ENCODE data around the gene CRACR2B.
A peak's percentile ranks its signal among the peaks of the same experiment; 100 is the strongest.

CRACR2B gene

GRCh38 chr11:789943-790342, 37.8 kb upstream of the CRACR2B start, which contains the start of gene CEND1:
TSS of gene CEND1 (minus strand) at chr11:790090. CDS start at chr11:788576, 1,514 bp downstream.
- H3K27me3 ChIP-seq (ENCODE audit: insufficient read depth, low read length) = no peaks in the 10 kb centered on the region
- peaks cover 4% of the 10 kb centered on the region; the same call in 1 of the 2 replicates for H3K4me1 ChIP-seq (ENCODE audit: insufficient read depth, low read length)
- H3K4me3 ChIP-seq (ENCODE audit: low read length) = no peak within 1 kb of the TSS; the same call in 1 of the 2 replicates
- H3K9ac ChIP-seq (ENCODE audit: low read depth, low read length) = no peak within 1 kb of the TSS; the same call in 1 of the 2 replicates
- no peak within 1 kb of the TSS for H3K27ac ChIP-seq (ENCODE audit: low read length)
- peaks cover 8% of the 10 kb centered on the region; the same call in 1 of the 2 replicates for H3K36me3 ChIP-seq (ENCODE audit: insufficient read depth, low read depth, low read length)
- no peaks in the 10 kb centered on the region for H3K9me3 ChIP-seq (ENCODE audit: insufficient read depth, low read depth, low read length)

GRCh38 chr11:790721-791564, 36.8 kb upstream of the CRACR2B start:
- no peak overlapping the region for H3K4me3 ChIP-seq (ENCODE audit: low read length)
- peaks cover 4% of the 10 kb centered on the region; the same call in 1 of the 2 replicates for H3K4me1 ChIP-seq (ENCODE audit: insufficient read depth, low read length)
- no peaks in the 10 kb centered on the region for H3K27me3 ChIP-seq (ENCODE audit: insufficient read depth, low read length)
- H3K27ac ChIP-seq (ENCODE audit: low read length) = no peak overlapping the region
- peaks cover 8% of the 10 kb centered on the region; the same call in 1 of the 2 replicates for H3K36me3 ChIP-seq (ENCODE audit: insufficient read depth, low read depth, low read length)
- H3K9ac ChIP-seq (ENCODE audit: low read depth, low read length) = no peak overlapping the region
- no peaks in the 10 kb centered on the region for H3K9me3 ChIP-seq (ENCODE audit: insufficient read depth, low read depth, low read length)

GRCh38 chr11:791658-792534, 35.8 kb upstream of the CRACR2B start:
- H3K9ac ChIP-seq (ENCODE audit: low read depth, low read length) = no peak overlapping the region
- peaks cover 5% of the 10 kb centered on the region; the same call in 1 of the 2 replicates for H3K4me1 ChIP-seq (ENCODE audit: insufficient read depth, low read length)
- H3K27me3 ChIP-seq (ENCODE audit: insufficient read depth, low read length) = no peaks in the 10 kb centered on the region
- no peak overlapping the region for H3K27ac ChIP-seq (ENCODE audit: low read length)
- peaks cover 8% of the 10 kb centered on the region; the same call in 1 of the 2 replicates for H3K36me3 ChIP-seq (ENCODE audit: insufficient read depth, low read depth, low read length)
- no peaks in the 10 kb centered on the region for H3K9me3 ChIP-seq (ENCODE audit: insufficient read depth, low read depth, low read length)
- H3K4me3 ChIP-seq (ENCODE audit: low read length) = no peak overlapping the region

GRCh38 chr11:792535-792821, 35.2 kb upstream of the CRACR2B start:
- Histone ChIP-seq H3K9ac (ENCODE audit: low read depth, low read length) (no peak overlapping the region), H3K27me3 (ENCODE audit: insufficient read depth, low read length) (no peaks in the 10 kb centered on the region), H3K36me3 (ENCODE audit: insufficient read depth, low read depth, low read length) (peaks cover 8% of the 10 kb centered on the region; the same call in 1 of the 2 replicates), H3K27ac (ENCODE audit: low read length) (no peak overlapping the region), H3K4me3 (ENCODE audit: low read length) (no peak overlapping the region), H3K4me1 (ENCODE audit: insufficient read depth, low read length) (peaks cover 8% of the 10 kb centered on the region; the same call in 1 of the 2 replicates), H3K9me3 (ENCODE audit: insufficient read depth, low read depth, low read length) (no peaks in the 10 kb centered on the region)

- Histone ChIP-seq H3K9me3 (ENCODE audit: insufficient read depth, low read depth, low read length) (no peaks in the 10 kb centered on the region), H3K4me1 (ENCODE audit: insufficient read depth, low read length) (peaks cover 8% of the 10 kb centered on the region; the same call in 1 of the 2 replicates), H3K27ac (ENCODE audit: low read length) (no peak overlapping the region), H3K4me3 (ENCODE audit: low read length) (no peak overlapping the region), H3K9ac (ENCODE audit: low read depth, low read length) (no peak overlapping the region), H3K27me3 (ENCODE audit: insufficient read depth, low read length) (no peaks in the 10 kb centered on the region), H3K36me3 (ENCODE audit: insufficient read depth, low read depth, low read length) (peaks cover 8% of the 10 kb centered on the region; the same call in 1 of the 2 replicates)
Measured at GRCh38 chr11:792873-793272, 34.8 kb upstream of the CRACR2B start.

GRCh38 chr11:793556-793955, 34.2 kb upstream of the CRACR2B start:
- H3K9ac ChIP-seq (ENCODE audit: low read depth, low read length) = no peak overlapping the region
- no peaks in the 10 kb centered on the region for H3K9me3 ChIP-seq (ENCODE audit: insufficient read depth, low read depth, low read length)
- H3K27me3 ChIP-seq (ENCODE audit: insufficient read depth, low read length) = no peaks in the 10 kb centered on the region
- peaks cover 8% of the 10 kb centered on the region; the same call in 1 of the 2 replicates for H3K36me3 ChIP-seq (ENCODE audit: insufficient read depth, low read depth, low read length)
- H3K27ac ChIP-seq (ENCODE audit: low read length) = no peak overlapping the region
- peaks cover 8% of the 10 kb centered on the region; the same call in 1 of the 2 replicates for H3K4me1 ChIP-seq (ENCODE audit: insufficient read depth, low read length)
- no peak overlapping the region for H3K4me3 ChIP-seq (ENCODE audit: low read length)

GRCh38 chr11:794013-794765, 33.5 kb upstream of the CRACR2B start:
- Histone ChIP-seq H3K36me3 (ENCODE audit: insufficient read depth, low read depth, low read length) (peaks cover 8% of the 10 kb centered on the region; the same call in 1 of the 2 replicates), H3K4me3 (ENCODE audit: low read length) (no peak overlapping the region), H3K27me3 (ENCODE audit: insufficient read depth, low read length) (no peaks in the 10 kb centered on the region), H3K4me1 (ENCODE audit: insufficient read depth, low read length) (peaks cover 8% of the 10 kb centered on the region; the same call in 1 of the 2 replicates), H3K9ac (ENCODE audit: low read depth, low read length) (no peak overlapping the region), H3K9me3 (ENCODE audit: insufficient read depth, low read depth, low read length) (no peaks in the 10 kb centered on the region), H3K27ac (ENCODE audit: low read length) (no peak overlapping the region)

- no peaks in the 10 kb centered on the region for H3K9me3 ChIP-seq (ENCODE audit: insufficient read depth, low read depth, low read length)
- no peak overlapping the region for H3K27ac ChIP-seq (ENCODE audit: low read length)
- no peaks in the 10 kb centered on the region for H3K27me3 ChIP-seq (ENCODE audit: insufficient read depth, low read length)
- peaks cover 8% of the 10 kb centered on the region; the same call in 1 of the 2 replicates for H3K4me1 ChIP-seq (ENCODE audit: insufficient read depth, low read length)
- H3K9ac ChIP-seq (ENCODE audit: low read depth, low read length) = no peak overlapping the region
- peaks cover 9% of the 10 kb centered on the region for H3K36me3 ChIP-seq (ENCODE audit: insufficient read depth, low read depth, low read length)
- no peak overlapping the region for H3K4me3 ChIP-seq (ENCODE audit: low read length)
Measured at GRCh38 chr11:794766-795633, 32.7 kb upstream of the CRACR2B start.

GRCh38 chr11:795634-796564, 31.8 kb upstream of the CRACR2B start:
- Histone ChIP-seq H3K4me1 (ENCODE audit: insufficient read depth, low read length) (peaks cover 4% of the 10 kb centered on the region; the same call in 1 of the 2 replicates), H3K27me3 (ENCODE audit: insufficient read depth, low read length) (no peaks in the 10 kb centered on the region), H3K4me3 (ENCODE audit: low read length) (peak overlapping the region; percentile 95; the same call in 1 of the 2 replicates), H3K9ac (ENCODE audit: low read depth, low read length) (peak overlapping the region; percentile 41; the same call in 1 of the 2 replicates), H3K9me3 (ENCODE audit: insufficient read depth, low read depth, low read length) (no peaks in the 10 kb centered on the region), H3K36me3 (ENCODE audit: insufficient read depth, low read depth, low read length) (peaks cover 15% of the 10 kb centered on the region), H3K27ac (ENCODE audit: low read length) (no peak overlapping the region)

Measured in iPS-20b (cell line).